ENCODE results near the gene CLCN1.

Gene CLCN1

GRCh38 chr7:143397710-143398530, 82.0 kb downstream of the CLCN1 start:
- no peaks in the 10 kb centered on the region for H3K36me3 ChIP-seq (ENCODE audit: insufficient read depth, low read length)
- H3K4me1 ChIP-seq (ENCODE audit: insufficient read depth, low read length) = no peaks in the 10 kb centered on the region
- no peaks in the 10 kb centered on the region for H3K27me3 ChIP-seq (ENCODE audit: insufficient read depth, low read length)
- no peak overlapping the region for H2AFZ ChIP-seq (ENCODE audit: low read depth, low read length)
- H3K4me3 ChIP-seq (ENCODE audit: low read length) = no peak overlapping the region
- H3K9me3 ChIP-seq (ENCODE audit: low read length) = no peaks in the 10 kb centered on the region

- Histone ChIP-seq H3K27me3 (ENCODE audit: insufficient read depth, low read length) (no peaks in the 10 kb centered on the region), H3K4me1 (ENCODE audit: insufficient read depth, low read length) (no peaks in the 10 kb centered on the region), H3K9me3 (ENCODE audit: low read length) (no peaks in the 10 kb centered on the region)
Measured at GRCh38 chr7:143398616-143399015, 82.7 kb downstream of the CLCN1 start.

DNA sequence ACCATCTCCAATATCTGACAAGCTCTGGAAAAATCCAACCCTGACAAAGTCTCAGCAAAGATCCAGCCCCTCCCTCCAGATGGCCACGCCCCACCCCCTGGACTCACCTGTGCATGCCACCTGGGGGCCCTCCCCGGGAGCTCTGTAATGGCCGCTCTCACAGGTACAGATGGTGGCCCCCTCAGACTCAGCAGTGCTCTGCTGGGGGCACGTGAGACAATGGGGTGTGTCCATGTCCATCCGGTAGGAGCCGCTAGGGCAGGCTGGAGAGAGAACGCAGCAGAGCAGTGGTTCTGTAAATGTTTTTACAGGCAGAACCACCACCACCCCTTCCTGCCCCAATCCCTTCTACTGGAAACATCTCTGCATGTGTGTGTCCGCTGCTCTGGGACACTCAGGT, 83.2 kb downstream of the CLCN1 start:
- H3K4me3 ChIP-seq (ENCODE audit: low read length) = no peak overlapping the region
- no peaks in the 10 kb centered on the region for H3K4me1 ChIP-seq (ENCODE audit: insufficient read depth, low read length)
- H3K9me3 ChIP-seq (ENCODE audit: low read length) = no peaks in the 10 kb centered on the region
- no peaks in the 10 kb centered on the region for H3K36me3 ChIP-seq (ENCODE audit: insufficient read depth, low read length)
- no peaks in the 10 kb centered on the region for H3K27me3 ChIP-seq (ENCODE audit: insufficient read depth, low read length)
- H2AFZ ChIP-seq (ENCODE audit: low read depth, low read length) = no peak overlapping the region

More at GRCh38 chr7:143398616-143399015, 82.7 kb downstream of the CLCN1 start:
- Histone ChIP-seq H3K4me3 (ENCODE audit: low read length) (no peak overlapping the region), H2AFZ (ENCODE audit: low read depth, low read length) (no peak overlapping the region), H3K36me3 (ENCODE audit: insufficient read depth, low read length) (no peaks in the 10 kb centered on the region)

- Histone ChIP-seq H2AFZ (ENCODE audit: low read depth, low read length) (no peak overlapping the region), H3K4me3 (ENCODE audit: low read length) (no peak overlapping the region), H3K9me3 (ENCODE audit: low read length) (no peaks in the 10 kb centered on the region), H3K36me3 (ENCODE audit: insufficient read depth, low read length) (no peaks in the 10 kb centered on the region), H3K27me3 (ENCODE audit: insufficient read depth, low read length) (no peaks in the 10 kb centered on the region), H3K4me1 (ENCODE audit: insufficient read depth, low read length) (no peaks in the 10 kb centered on the region)
Measured at GRCh38 chr7:143399642-143400041, 83.7 kb downstream of the CLCN1 start.

GRCh38 chr7:143401265-143401664, 85.4 kb downstream of the CLCN1 start:
- Histone ChIP-seq H3K4me1 (ENCODE audit: insufficient read depth, low read length) (peaks cover 9% of the 10 kb centered on the region), H3K27me3 (ENCODE audit: insufficient read depth, low read length) (no peaks in the 10 kb centered on the region), H2AFZ (ENCODE audit: low read depth, low read length) (no peak overlapping the region), H3K9me3 (ENCODE audit: low read length) (no peaks in the 10 kb centered on the region), H3K36me3 (ENCODE audit: insufficient read depth, low read length) (no peaks in the 10 kb centered on the region), H3K4me3 (ENCODE audit: low read length) (no peak overlapping the region)

Data from neuron (in vitro differentiated cells).